Glutamatergic neuron (in vitro differentiated cells): ENCODE results near the gene GLTPD2. TPM values are rescaled to one million over a fixed set of nuclear protein-coding genes. Genes with fewer than 3 reads are reported as not detected.

Experiments
- DNase-seq: peaks from one replicate; pipeline ENCODE4 v3.0.0; 2022
- H3K27ac Mint-ChIP-seq: one replicate; pipeline ENCODE4 v1.8.0; 2020; ENCODE audit warnings: mild to moderate bottlenecking, mixed read lengths, inconsistent platforms; ENCODE audit not compliant: unreplicated experiment
- H3K27me3 Mint-ChIP-seq: one replicate; pipeline ENCODE4 v1.8.0; 2020; ENCODE audit warnings: mild to moderate bottlenecking, moderate library complexity, mixed read lengths, inconsistent platforms; ENCODE audit not compliant: unreplicated experiment
- H3K36me3 Mint-ChIP-seq: one replicate; pipeline ENCODE4 v1.8.0; 2020; ENCODE audit warnings: mild to moderate bottlenecking, mixed read lengths, inconsistent platforms; ENCODE audit not compliant: unreplicated experiment
- H3K4me1 Mint-ChIP-seq: one replicate; pipeline ENCODE4 v1.8.0; 2020; ENCODE audit warnings: mild to moderate bottlenecking, low read depth, mixed read lengths, inconsistent platforms; ENCODE audit not compliant: unreplicated experiment
- H3K4me3 Mint-ChIP-seq: one replicate; pipeline ENCODE4 v1.8.0; 2020; ENCODE audit warnings: mild to moderate bottlenecking, mixed read lengths, inconsistent platforms; ENCODE audit not compliant: unreplicated experiment
- H3K9me3 Mint-ChIP-seq: one replicate; pipeline ENCODE4 v1.8.0; 2020; ENCODE audit warnings: mild to moderate bottlenecking, moderate library complexity, mixed read lengths, inconsistent platforms; ENCODE audit not compliant: unreplicated experiment
- CTCF ChIP-seq: fragments of 200-600 bp; sonication (generic); IDR thresholded peaks from one replicate; pipeline ENCODE4 v1.5.0; 2021; ENCODE audit not compliant: partially characterized antibody, unreplicated experiment
- total RNA-seq: library from RNA; stranded (reverse); fragmentation: NEBNext Ultra II Directional; extraction: Animal tissue kit (Norgen Biotek cat#: 25700); gene quantifications from one replicate; pipeline ENCODE4 v1.2.1, GENCODE V29; 2021; ENCODE audit not compliant: unreplicated experiment

GLTPD2 gene
- total RNA-seq, 1 donor from 2014 or later: not detected

DNA sequence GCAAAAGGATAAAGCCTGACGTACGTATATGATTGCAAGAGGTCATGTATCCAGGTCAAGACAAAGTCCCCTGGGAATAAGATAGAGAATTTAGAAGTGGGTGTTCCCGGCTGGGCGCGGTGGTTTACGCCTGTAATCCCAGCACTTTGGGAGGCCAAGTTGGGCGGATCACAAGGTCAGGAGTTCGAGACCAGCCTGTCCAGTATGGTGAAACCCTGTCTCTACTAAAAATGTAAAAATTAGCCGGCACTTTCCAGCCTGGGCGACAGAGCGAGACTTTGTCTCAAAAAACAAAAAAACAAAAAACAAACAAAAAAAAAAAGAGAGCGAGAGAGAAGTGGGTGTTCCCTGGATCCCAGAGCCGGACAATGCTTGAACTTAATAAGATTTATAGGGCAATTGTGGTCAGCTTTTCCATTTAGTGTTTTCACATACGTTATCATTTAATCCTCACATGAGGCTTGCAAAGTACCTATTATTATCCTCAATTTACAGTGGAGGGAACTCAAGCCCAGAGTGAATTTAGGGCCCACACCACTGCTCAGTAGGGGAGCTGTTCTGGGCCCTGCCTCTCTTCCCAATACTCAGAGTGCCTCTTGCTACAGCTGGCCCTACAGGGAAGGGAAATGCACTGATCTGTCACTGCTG, 481 bp upstream of the GLTPD2 start:
- no peak for TF ChIP-seq CTCF
- H3K4me1 Mint-ChIP-seq: peaks cover 12% of the 10 kb centered on the region
- peaks cover 7% of the 10 kb centered on the region for H3K9me3 Mint-ChIP-seq
- peak overlapping the region; percentile 33 for H3K27ac Mint-ChIP-seq
- no peak for DNase-seq
- H3K36me3 Mint-ChIP-seq: no peaks in the 10 kb centered on the region
- peak overlapping the region; percentile 80 for H3K4me3 Mint-ChIP-seq
- peaks cover 7% of the 10 kb centered on the region for H3K27me3 Mint-ChIP-seq

DNA sequence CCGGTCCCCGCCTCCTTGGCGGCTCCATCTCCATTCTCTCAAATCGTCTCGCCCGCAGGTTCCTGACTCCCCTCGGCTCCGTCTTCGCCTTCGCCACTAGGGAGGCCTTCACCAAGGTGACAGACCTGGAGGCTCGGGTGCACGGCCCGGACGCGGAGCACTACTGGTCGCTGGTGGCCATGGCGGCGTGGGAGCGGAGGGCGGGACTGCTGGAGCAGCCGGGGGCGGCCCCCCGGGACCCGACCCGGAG, 862 bp downstream of the GLTPD2 start:
- peaks cover 10% of the 10 kb centered on the region for H3K27me3 Mint-ChIP-seq
- no peaks in the 10 kb centered on the region for H3K36me3 Mint-ChIP-seq
- peak overlapping the region; percentile 91 for H3K4me3 Mint-ChIP-seq
- peaks cover 12% of the 10 kb centered on the region for H3K4me1 Mint-ChIP-seq
- no peak for TF ChIP-seq CTCF
- peaks cover 7% of the 10 kb centered on the region for H3K9me3 Mint-ChIP-seq
- peak overlapping the region; percentile 76 for H3K27ac Mint-ChIP-seq
- no peak for DNase-seq

GRCh38 chr17:4789951-4790704, 1.4 kb downstream of the GLTPD2 start:
- peak; percentile 80 for TF ChIP-seq CTCF
- Mint-ChIP-seq H3K4me3 (peak overlapping the region; percentile 91), H3K4me1 (peaks cover 12% of the 10 kb centered on the region), H3K36me3 (no peaks in the 10 kb centered on the region), H3K27me3 (peaks cover 10% of the 10 kb centered on the region), H3K9me3 (peaks cover 7% of the 10 kb centered on the region), H3K27ac (peak overlapping the region; percentile 90)
- DNase-seq: peak; percentile 91

DNA sequence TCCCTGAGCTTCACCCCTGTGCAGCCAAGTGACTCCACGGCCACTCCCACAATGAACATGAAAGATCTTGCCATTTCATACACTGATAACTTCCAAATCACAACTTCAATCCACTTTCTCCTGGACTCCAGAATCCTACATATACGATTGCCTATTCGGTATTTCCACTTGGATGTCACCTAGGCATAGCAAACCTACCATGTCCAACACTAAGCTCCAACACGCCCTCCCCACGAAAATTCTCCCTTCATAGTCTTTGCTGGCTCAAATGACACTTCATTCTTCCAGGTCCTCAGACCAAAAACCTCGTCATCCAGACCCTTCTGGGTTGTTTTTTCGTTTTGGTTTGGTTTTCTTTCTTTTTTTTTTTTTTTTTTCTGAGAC, 1.9 kb downstream of the GLTPD2 start:
- TF ChIP-seq CTCF: no peak
- Mint-ChIP-seq H3K27ac (peak overlapping the region; percentile 90), H3K27me3 (peaks cover 10% of the 10 kb centered on the region), H3K36me3 (no peaks in the 10 kb centered on the region), H3K9me3 (peaks cover 7% of the 10 kb centered on the region), H3K4me3 (peak overlapping the region; percentile 91), H3K4me1 (peaks cover 12% of the 10 kb centered on the region)
- no peak for DNase-seq

- peaks cover 4% of the 10 kb centered on the region for H3K4me1 Mint-ChIP-seq
- H3K27ac Mint-ChIP-seq: no peak overlapping the region
- H3K36me3 Mint-ChIP-seq: no peaks in the 10 kb centered on the region
- no peak for TF ChIP-seq CTCF
- peaks cover 10% of the 10 kb centered on the region for H3K9me3 Mint-ChIP-seq
- DNase-seq: no peak
- peaks cover 5% of the 10 kb centered on the region for H3K27me3 Mint-ChIP-seq
- peak overlapping the region; percentile 42 for H3K4me3 Mint-ChIP-seq
Observed at GRCh38 chr17:4795168-4795567, 6.4 kb downstream of the GLTPD2 start.
